IMR-90 (cell line): ENCODE data around the gene TBC1D1.

Source experiments
- BHLHE40 ChIP-seq: fragments of 150-350 bp; IDR thresholded peaks from 2 replicates; pipeline ENCODE4 v1.6.1; 2016; ENCODE audit warnings: mild to moderate bottlenecking, low read depth, low read length
- CEBPB ChIP-seq: IDR thresholded peaks from 2 replicates; pipeline ENCODE4 v1.6.1; 2012; ENCODE audit warnings: low read depth, low read length, improper control_type of control experiment
- CHD1 ChIP-seq: IDR thresholded peaks from 2 replicates; pipeline ENCODE4 v1.6.1; 2012; ENCODE audit warnings: low read depth, low read length, improper control_type of control experiment
- CTCF ChIP-seq: conservative IDR thresholded peaks from 2 replicates; pipeline ENCODE4 v1.5.1; 2012; ENCODE audit warnings: mild to moderate bottlenecking, low read depth, low read length, improper control_type of control experiment
- ELK1 ChIP-seq: fragments of 150-350 bp; IDR thresholded peaks from 2 replicates; pipeline ENCODE4 v1.6.1; 2016; ENCODE audit warnings: low read depth, mild to moderate bottlenecking, low read length, moderate library complexity, borderline replicate concordance
- FOS ChIP-seq: fragments of 150-350 bp; IDR thresholded peaks from 2 replicates; pipeline ENCODE4 v1.6.1; 2016; ENCODE audit warnings: low read depth, low read length
- MXI1 ChIP-seq: IDR thresholded peaks from 2 replicates; pipeline ENCODE4 v1.6.1; 2012; ENCODE audit warnings: low read depth, mild to moderate bottlenecking, low read length, moderate library complexity, borderline replicate concordance
- POLR2A ChIP-seq: IDR thresholded peaks from 2 replicates; pipeline ENCODE4 v1.6.1; 2012; ENCODE audit warnings: mild to moderate bottlenecking, low read depth, low read length
- RAD21 ChIP-seq: IDR thresholded peaks from 2 replicates; pipeline ENCODE4 v1.6.1; 2012; ENCODE audit warnings: low read length, improper control_type of control experiment
- RCOR1 ChIP-seq: IDR thresholded peaks from 2 replicates; pipeline ENCODE4 v1.6.1; 2012; ENCODE audit warnings: mild to moderate bottlenecking, low read length, improper control_type of control experiment; ENCODE audit not compliant: insufficient replicate concordance
- SMC3 ChIP-seq: fragments of 150-350 bp; IDR thresholded peaks from 2 replicates; pipeline ENCODE4 v1.6.1; 2016; ENCODE audit warnings: low read depth, mild to moderate bottlenecking, antibody characterized with exemption, low read length, moderate library complexity

- no peak for TF ChIP-seq BHLHE40
- TF ChIP-seq POLR2A = no peak
- no peak for TF ChIP-seq CTCF
- TF ChIP-seq ELK1 = no peak
- no peak for TF ChIP-seq MXI1
- no peak for TF ChIP-seq RAD21
- TF ChIP-seq FOS = no peak
- no peak for TF ChIP-seq CEBPB
- no peak for TF ChIP-seq CHD1
- TF ChIP-seq RCOR1 = no peak
- TF ChIP-seq SMC3 = no peak
Observed at GRCh38 chr4:38153387-38153760, 262.5 kb downstream of the TBC1D1 start.
